OCI-LY7 (cell line): Measurements from ENCODE around the gene C10orf95.

Experiments used
- EZH2phosphoT487 ChIP-seq: fragments of 200-600 bp; sonication (generic); IDR thresholded peaks from 2 replicates; pipeline ENCODE4 v1.6.1; 2018; ENCODE audit warnings: low read depth, borderline replicate concordance, mild to moderate bottlenecking, mixed run types, antibody characterized with exemption, low read length, moderate library complexity, mixed read lengths
- TF ChIP-seq, protein P1 (sequence below): fragments of 200-600 bp; sonication (generic); conservative IDR thresholded peaks from 2 replicates; pipeline ENCODE4 v1.5.1; 2014; ENCODE audit warnings: mild to moderate bottlenecking, antibody characterized with exemption, low read length, moderate library complexity, mixed read lengths

GRCh38 chr10:102424916-102425315 lies 26.4 kb downstream of the C10orf95 start:
- TF ChIP-seq, protein P1, sequence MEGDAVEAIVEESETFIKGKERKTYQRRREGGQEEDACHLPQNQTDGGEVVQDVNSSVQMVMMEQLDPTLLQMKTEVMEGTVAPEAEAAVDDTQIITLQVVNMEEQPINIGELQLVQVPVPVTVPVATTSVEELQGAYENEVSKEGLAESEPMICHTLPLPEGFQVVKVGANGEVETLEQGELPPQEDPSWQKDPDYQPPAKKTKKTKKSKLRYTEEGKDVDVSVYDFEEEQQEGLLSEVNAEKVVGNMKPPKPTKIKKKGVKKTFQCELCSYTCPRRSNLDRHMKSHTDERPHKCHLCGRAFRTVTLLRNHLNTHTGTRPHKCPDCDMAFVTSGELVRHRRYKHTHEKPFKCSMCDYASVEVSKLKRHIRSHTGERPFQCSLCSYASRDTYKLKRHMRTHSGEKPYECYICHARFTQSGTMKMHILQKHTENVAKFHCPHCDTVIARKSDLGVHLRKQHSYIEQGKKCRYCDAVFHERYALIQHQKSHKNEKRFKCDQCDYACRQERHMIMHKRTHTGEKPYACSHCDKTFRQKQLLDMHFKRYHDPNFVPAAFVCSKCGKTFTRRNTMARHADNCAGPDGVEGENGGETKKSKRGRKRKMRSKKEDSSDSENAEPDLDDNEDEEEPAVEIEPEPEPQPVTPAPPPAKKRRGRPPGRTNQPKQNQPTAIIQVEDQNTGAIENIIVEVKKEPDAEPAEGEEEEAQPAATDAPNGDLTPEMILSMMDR: no peak
- no peak for TF ChIP-seq EZH2phosphoT487
